Testis (tissue), 3 donors: ENCODE measurements around the gene ZMIZ1. TPM values are rescaled to one million over a fixed set of nuclear protein-coding genes. Genes with fewer than 3 reads are reported as not detected.

Experiments used
- DNase-seq: peaks from one replicate; pipeline ENCODE4 v3.0.0-alpha.2; 2019
- H3K27ac ChIP-seq, 2 donors: fragments of 200-600 bp; sonication (generic); one replicate each; pipeline ENCODE4 v1.5.1; 2019
- H3K27me3 ChIP-seq: fragments of 200-600 bp; sonication (generic); one replicate; pipeline ENCODE4 v1.5.1; 2019
- H3K36me3 ChIP-seq: fragments of 200-600 bp; sonication (generic); one replicate; pipeline ENCODE4 v1.5.1; 2017; ENCODE audit warnings: low read depth; ENCODE audit errors: missing control alignments
- H3K4me1 ChIP-seq: fragments of 200-600 bp; sonication (generic); one replicate; pipeline ENCODE4 v1.5.1; 2019
- H3K4me3 ChIP-seq, 2 donors: fragments of 200-600 bp; sonication (generic); one replicate each; pipeline ENCODE4 v1.5.1; 2017 to 2019
- H3K9me3 ChIP-seq: fragments of 200-600 bp; sonication (generic); one replicate; pipeline ENCODE4 v1.5.1; 2017
- POLR2A ChIP-seq: fragments of 450-650 bp; IDR thresholded peaks from one replicate; pipeline ENCODE4 v1.6.1; 2017; ENCODE audit warnings: antibody characterized with exemption, mild to moderate bottlenecking, moderate library complexity
- WGBS, 2 donors: methylation state at CpG; one replicate each; pipeline ENCODE4 v1.1.5; 2018; 5-methylcytosine and 5-hydroxymethylcytosine counted together
- intact Hi-C: fragments of 100-400 bp; cut with DNase I; formaldehyde crosslinking; loops from one replicate; pipeline ENCODE4 v1.15.1; 2023; ENCODE audit warnings: low total_unique reads
- polyA plus RNA-seq: library from polyadenylated mRNA; stranded (reverse); fragments of 350-450 nt; fragmentation: Illumina TruSeq; extraction: RNeasy Lipid Tissue Mini Kit (QIAGEN cat#74804); gene quantifications from one replicate; pipeline ENCODE4 v1.2.3, GENCODE V29; 2014; ENCODE audit warnings: low read depth, low replicate concordance; ENCODE audit not compliant: insufficient read depth
- total RNA-seq, 2 donors: library from RNA; depleted of rRNA; stranded (reverse); fragments of >200 nt; gene quantifications; one replicate each; pipeline ENCODE4 v1.2.3, GENCODE V29; 2016
- TF ChIP-seq, protein P1 (sequence below), 3 experiments: fragments of 450-650 bp in 2 of 3; fragments of 200-600 bp in 1 of 3; sonication (generic) in 1 of 3; IDR thresholded peaks; one replicate each; pipeline ENCODE4 v1.5.1; 2016 to 2019; ENCODE audit warnings: antibody characterized with exemption in 3 of 3, mild to moderate bottlenecking in 2 of 3, moderate library complexity in 1 of 3

ZMIZ1 gene
- total and polyA plus RNA-seq, 3 donors from 2014 or later, result 15.2 to 22.0 (median 18.8) TPM

- Histone ChIP-seq H3K27me3 (no peaks in the 10 kb centered on the region), H3K36me3 (no peaks in the 10 kb centered on the region), H3K9me3 (no peaks in the 10 kb centered on the region), H3K4me3 (no peak overlapping the region), H3K27ac (peak overlapping the region in 1 of 2 donors; percentile 10), H3K4me1 (peaks cover 70% of the 10 kb centered on the region)
- DNase-seq, result no peak
- intact Hi-C loops, result no loop called here
- WGBS, 2 donors, result 82 to 83% methylated on average over 6 to 8 of the region's 8 CpGs
- no peak for TF ChIP-seq POLR2A
Measured at GRCh38 chr10:79178070-79178576, 109.4 kb downstream of the ZMIZ1 start.

GRCh38 chr10:79178614-79179163 is 109.9 kb downstream of the ZMIZ1 start:
- Histone ChIP-seq H3K27me3 (no peaks in the 10 kb centered on the region), H3K9me3 (no peaks in the 10 kb centered on the region), H3K4me1 (peaks cover 70% of the 10 kb centered on the region), H3K27ac (no peak overlapping the region), H3K4me3 (no peak overlapping the region), H3K36me3 (no peaks in the 10 kb centered on the region)
- 23 to 37% methylated on average over 9 of the region's 9 CpGs for WGBS, 2 donors
- DNase-seq, result no peak
- intact Hi-C loops, result no loop called here
- TF ChIP-seq POLR2A, result no peak
- TF ChIP-seq, protein P1, sequence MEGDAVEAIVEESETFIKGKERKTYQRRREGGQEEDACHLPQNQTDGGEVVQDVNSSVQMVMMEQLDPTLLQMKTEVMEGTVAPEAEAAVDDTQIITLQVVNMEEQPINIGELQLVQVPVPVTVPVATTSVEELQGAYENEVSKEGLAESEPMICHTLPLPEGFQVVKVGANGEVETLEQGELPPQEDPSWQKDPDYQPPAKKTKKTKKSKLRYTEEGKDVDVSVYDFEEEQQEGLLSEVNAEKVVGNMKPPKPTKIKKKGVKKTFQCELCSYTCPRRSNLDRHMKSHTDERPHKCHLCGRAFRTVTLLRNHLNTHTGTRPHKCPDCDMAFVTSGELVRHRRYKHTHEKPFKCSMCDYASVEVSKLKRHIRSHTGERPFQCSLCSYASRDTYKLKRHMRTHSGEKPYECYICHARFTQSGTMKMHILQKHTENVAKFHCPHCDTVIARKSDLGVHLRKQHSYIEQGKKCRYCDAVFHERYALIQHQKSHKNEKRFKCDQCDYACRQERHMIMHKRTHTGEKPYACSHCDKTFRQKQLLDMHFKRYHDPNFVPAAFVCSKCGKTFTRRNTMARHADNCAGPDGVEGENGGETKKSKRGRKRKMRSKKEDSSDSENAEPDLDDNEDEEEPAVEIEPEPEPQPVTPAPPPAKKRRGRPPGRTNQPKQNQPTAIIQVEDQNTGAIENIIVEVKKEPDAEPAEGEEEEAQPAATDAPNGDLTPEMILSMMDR (IDR thresholded peaks at IDR 0.05), result no peak

DNA sequence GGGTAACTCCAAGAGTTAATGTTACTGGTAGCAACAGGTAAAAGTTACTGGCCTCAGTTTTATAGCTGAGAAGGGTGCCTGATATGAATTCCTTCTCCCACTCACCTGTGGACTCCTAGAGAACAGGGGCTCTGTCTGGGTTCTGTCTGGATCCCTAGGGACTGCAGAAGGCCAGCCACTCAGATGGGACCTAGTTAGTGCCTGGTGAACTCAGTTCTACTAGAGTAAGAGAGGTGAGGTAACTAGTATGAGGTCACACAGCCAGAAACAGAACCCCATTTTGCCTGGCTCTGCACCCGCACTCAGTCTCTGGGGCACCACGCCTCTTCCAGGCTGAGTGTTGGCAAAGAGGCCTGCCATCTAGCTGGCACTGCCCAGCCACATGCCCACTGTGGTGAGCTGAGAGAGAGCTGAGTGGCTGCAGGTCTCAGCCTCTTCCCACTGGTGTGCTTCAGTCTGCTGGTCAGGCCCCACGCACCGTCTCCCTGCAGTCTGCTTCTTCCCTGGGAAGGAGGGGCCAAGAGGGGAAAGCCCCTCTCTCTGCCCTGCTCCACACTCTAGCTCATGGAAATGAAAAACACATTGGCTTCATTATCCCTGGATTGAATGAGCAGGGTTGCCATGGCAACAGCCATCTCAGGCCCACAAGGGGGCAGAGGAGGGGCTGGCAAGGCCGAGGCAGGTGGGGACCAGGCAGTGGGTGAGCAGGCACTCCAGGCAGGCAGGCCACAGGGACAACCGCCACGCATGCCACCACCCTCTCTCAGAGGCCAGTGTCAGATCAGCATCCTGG is 110.6 kb downstream of the ZMIZ1 start:
- Histone ChIP-seq H3K4me1 (peaks cover 74% of the 10 kb centered on the region), H3K9me3 (no peaks in the 10 kb centered on the region), H3K27me3 (no peaks in the 10 kb centered on the region), H3K36me3 (no peaks in the 10 kb centered on the region), H3K4me3 (no peak overlapping the region), H3K27ac (no peak overlapping the region)
- 40 to 68% methylated on average over 1 to 7 of the region's 7 CpGs for WGBS, 2 donors
- DNase-seq, result no peak
- TF ChIP-seq POLR2A, result no peak
- TF ChIP-seq, protein P1 (IDR thresholded peaks at IDR 0.05), result no peak
- intact Hi-C loops, result no loop called here

DNA sequence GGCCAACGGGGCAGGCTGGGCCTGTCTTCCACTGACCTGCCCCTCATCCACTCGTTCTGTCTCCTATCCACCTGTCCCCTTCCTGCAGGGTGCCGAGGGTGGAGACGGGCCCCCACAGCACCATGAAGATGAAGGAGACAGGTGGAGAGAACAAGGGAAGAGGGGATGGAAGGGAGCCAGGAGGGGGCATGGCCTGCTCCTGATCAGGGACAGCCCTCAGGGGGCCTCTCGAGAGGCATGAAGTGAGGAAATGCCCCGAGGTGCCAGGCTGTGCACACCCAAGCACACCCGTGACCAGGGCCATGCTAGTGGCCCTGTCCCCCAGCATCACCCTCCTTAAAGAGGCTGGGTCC is 111.2 kb downstream of the ZMIZ1 start:
- 79% methylated on average over 7 of the region's 7 CpGs for WGBS, 2 donors
- Histone ChIP-seq H3K4me3 (no peak overlapping the region), H3K27ac (no peak overlapping the region), H3K9me3 (no peaks in the 10 kb centered on the region), H3K4me1 (peaks cover 75% of the 10 kb centered on the region), H3K27me3 (no peaks in the 10 kb centered on the region), H3K36me3 (no peaks in the 10 kb centered on the region)
- intact Hi-C loops, result no loop called here
- no peak for TF ChIP-seq POLR2A
- TF ChIP-seq, protein P1 (IDR thresholded peaks at IDR 0.05), result no peak
- no peak for DNase-seq

GRCh38 chr10:79180414-79181221 is 111.9 kb downstream of the ZMIZ1 start:
- H3K9me3 ChIP-seq, result no peaks in the 10 kb centered on the region
- H3K4me1 ChIP-seq, result peaks cover 81% of the 10 kb centered on the region
- no peaks in the 10 kb centered on the region for H3K36me3 ChIP-seq
- intact Hi-C loops, result no loop called here
- H3K4me3 ChIP-seq, result no peak overlapping the region
- TF ChIP-seq, protein P1 (IDR thresholded peaks at IDR 0.05), result no peak
- TF ChIP-seq POLR2A, result no peak
- no peak overlapping the region for H3K27ac ChIP-seq
- WGBS, 2 donors, result 62 to 68% methylated on average over 7 to 14 of the region's 14 CpGs
- DNase-seq, result no peak
- no peaks in the 10 kb centered on the region for H3K27me3 ChIP-seq
